H1 (cell line): ENCODE measurements around the gene UBB.

Experiments
- ATF3 ChIP-seq: IDR thresholded peaks from 2 replicates; pipeline ENCODE4 v1.6.1; 2011; ENCODE audit warnings: low read depth, mild to moderate bottlenecking, low read length; ENCODE audit not compliant: insufficient read depth
- CBX8 ChIP-seq: fragments of 300-800, 300-1000 bp; sonication (generic); IDR thresholded peaks from 2 replicates; pipeline ENCODE4 v1.7.1; 2016; ENCODE audit warnings: low read depth, low read length, borderline replicate concordance
- CTCF ChIP-seq, 3 experiments: IDR thresholded peaks; 1 replicate in 2 of 3; 2 replicates in 1 of 3; pipeline versions ENCODE4 v1.5.1 to v1.6.1; 2011; ENCODE audit warnings: low read length in 3 of 3, mild to moderate bottlenecking in 3 of 3, inconsistent platforms in 2 of 3, low read depth in 1 of 3, moderate library complexity in 1 of 3; ENCODE audit not compliant: insufficient read depth in 1 of 3; ENCODE audit errors: control extremely low read depth in 1 of 3
- EP300 ChIP-seq, 2 experiments: IDR thresholded peaks; 1 replicate in 1 of 2; 2 replicates in 1 of 2; pipeline ENCODE4 v1.6.1; 2011 to 2012; ENCODE audit warnings: low read depth in 2 of 2, low read length in 2 of 2, mild to moderate bottlenecking in 2 of 2, borderline replicate concordance in 1 of 2, inconsistent platforms in 1 of 2, moderate library complexity in 1 of 2
- EZH2 ChIP-seq: fragments of 200-600 bp; sonication (generic); IDR thresholded peaks from 2 replicates; pipeline ENCODE4 v1.7.1; 2012; ENCODE audit warnings: low read depth, mild to moderate bottlenecking, moderate library complexity, low read length, inconsistent platforms; ENCODE audit not compliant: severe bottlenecking
- MAX ChIP-seq: IDR thresholded peaks from 2 replicates; pipeline ENCODE4 v1.6.1; 2012; ENCODE audit warnings: inconsistent platforms
- POLR2AphosphoS5 ChIP-seq: IDR thresholded peaks from 2 replicates; pipeline ENCODE4 v1.6.1; 2011; ENCODE audit warnings: low read depth, low read length
- TCF12 ChIP-seq: IDR thresholded peaks from 2 replicates; pipeline ENCODE4 v1.6.1; 2011; ENCODE audit warnings: low read depth, mild to moderate bottlenecking, low read length
- ZNF274 ChIP-seq: IDR thresholded peaks from 2 replicates; pipeline ENCODE4 v1.7.0; 2012; ENCODE audit warnings: low read length, borderline replicate concordance; ENCODE audit errors: extremely low read depth

- TF ChIP-seq MAX, result no peak
- no peak for TF ChIP-seq CTCF (IDR thresholded peaks at IDR 0.05; ENCODE audit: control extremely low read depth in 1 of 3, insufficient read depth in 1 of 3, low read depth in 1 of 3, low read length in 3 of 3)
- TF ChIP-seq EP300 (IDR thresholded peaks at IDR 0.05; ENCODE audit: borderline replicate concordance in 1 of 2, low read depth in 2 of 2, low read length in 2 of 2), result no peak
- TF ChIP-seq EZH2, result no peak
- no peak for TF ChIP-seq ZNF274
- TF ChIP-seq POLR2AphosphoS5, result no peak
- no peak for TF ChIP-seq TCF12
- no peak for TF ChIP-seq ATF3
- TF ChIP-seq CBX8, result no peak
Observed at GRCh38 chr17:16338391-16338790, 42.5 kb upstream of the UBB start.
